HFFc6 (cell line): Measurements from ENCODE around the gene ACACB. TPM values are rescaled to one million over a fixed set of nuclear protein-coding genes. Genes with fewer than 3 reads are reported as not detected.

Source experiments
- DNase-seq: peaks from one replicate; pipeline ENCODE4 v3.0.0-alpha.2; 2018
- H3K27ac Mint-ChIP-seq: 2 replicates; pipeline ENCODE4 v1.8.0; 2020; ENCODE audit warnings: mild to moderate bottlenecking, mixed read lengths
- H3K27me3 Mint-ChIP-seq: 2 replicates; pipeline ENCODE4 v1.8.0; 2021; ENCODE audit warnings: mild to moderate bottlenecking, moderate library complexity, mixed read lengths; ENCODE audit not compliant: insufficient read depth
- H3K36me3 Mint-ChIP-seq: 2 replicates; pipeline ENCODE4 v1.8.0; 2021; ENCODE audit warnings: low read depth, mixed read lengths
- H3K4me1 Mint-ChIP-seq: 2 replicates; pipeline ENCODE4 v1.8.0; 2020; ENCODE audit warnings: low read depth, mixed read lengths
- H3K4me3 Mint-ChIP-seq: 2 replicates; pipeline ENCODE4 v1.8.0; 2020; ENCODE audit warnings: mild to moderate bottlenecking, moderate library complexity, mixed read lengths
- H3K9me3 Mint-ChIP-seq: 2 replicates; pipeline ENCODE4 v1.8.0; 2020; ENCODE audit warnings: mild to moderate bottlenecking, mixed read lengths
- total RNA-seq, 6 experiments: library from RNA; stranded (reverse); fragmentation: NEBNext Ultra II Directional; extraction: Animal tissue kit (Norgen Biotek cat#: 25700); gene quantifications; 2 replicates in 1 of 6; 3 replicates in 5 of 6; pipeline ENCODE4 v1.2.3, GENCODE V29; 2021
- TF ChIP-seq, protein P1 (sequence below): fragments of 200-600 bp; sonication (generic); IDR thresholded peaks from 2 replicates; pipeline ENCODE4 v1.5.0; 2021; ENCODE audit warnings: antibody characterized with exemption, mild to moderate bottlenecking

ACACB gene
- total RNA-seq, 6 experiments from 2014 or later, result 1.0 to 2.1 (median 1.3) TPM

DNA sequence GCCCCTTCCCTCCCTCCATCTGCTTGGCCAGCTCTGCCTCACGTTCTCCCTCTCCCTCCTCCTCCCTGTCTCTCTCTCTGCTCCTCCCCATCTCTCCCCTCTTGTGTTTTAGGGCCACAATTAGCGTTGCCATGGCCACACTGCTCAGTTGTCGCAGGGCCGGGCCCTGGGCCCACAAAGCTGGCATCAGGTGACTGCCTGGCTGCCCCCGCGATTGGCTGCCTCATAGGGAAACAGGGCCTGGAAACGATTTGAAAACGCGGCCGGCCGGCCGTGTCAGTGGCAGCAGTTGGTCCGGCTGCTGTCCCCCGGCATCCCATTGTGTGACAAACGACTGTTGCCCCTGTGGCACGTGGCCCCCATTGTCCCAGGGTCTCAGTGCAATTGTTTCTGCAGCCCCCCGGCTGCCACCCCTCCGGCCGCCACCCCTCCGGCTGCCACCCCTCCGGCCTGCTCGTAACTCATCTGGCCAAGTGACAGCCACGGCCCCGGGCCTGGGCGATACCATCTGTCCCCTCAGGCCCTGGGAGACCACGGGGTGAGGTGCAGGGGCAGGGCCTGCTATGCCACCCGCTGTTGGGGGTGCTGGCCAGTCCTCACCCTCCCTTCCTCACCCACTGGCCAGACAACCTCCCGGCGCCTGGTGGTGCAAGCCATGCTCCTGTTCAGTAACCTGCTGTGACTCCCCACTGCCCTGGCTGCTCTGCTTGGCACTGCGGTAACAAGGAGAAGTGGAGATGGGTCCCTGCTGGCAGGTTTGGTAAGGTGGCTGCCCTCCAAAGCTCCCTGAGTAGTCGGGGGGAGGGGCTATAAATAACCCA, 175.3 kb downstream of the ACACB start:
- no peak overlapping the region for H3K4me3 Mint-ChIP-seq
- peaks cover 28% of the 10 kb centered on the region for H3K27me3 Mint-ChIP-seq
- TF ChIP-seq, protein P1, sequence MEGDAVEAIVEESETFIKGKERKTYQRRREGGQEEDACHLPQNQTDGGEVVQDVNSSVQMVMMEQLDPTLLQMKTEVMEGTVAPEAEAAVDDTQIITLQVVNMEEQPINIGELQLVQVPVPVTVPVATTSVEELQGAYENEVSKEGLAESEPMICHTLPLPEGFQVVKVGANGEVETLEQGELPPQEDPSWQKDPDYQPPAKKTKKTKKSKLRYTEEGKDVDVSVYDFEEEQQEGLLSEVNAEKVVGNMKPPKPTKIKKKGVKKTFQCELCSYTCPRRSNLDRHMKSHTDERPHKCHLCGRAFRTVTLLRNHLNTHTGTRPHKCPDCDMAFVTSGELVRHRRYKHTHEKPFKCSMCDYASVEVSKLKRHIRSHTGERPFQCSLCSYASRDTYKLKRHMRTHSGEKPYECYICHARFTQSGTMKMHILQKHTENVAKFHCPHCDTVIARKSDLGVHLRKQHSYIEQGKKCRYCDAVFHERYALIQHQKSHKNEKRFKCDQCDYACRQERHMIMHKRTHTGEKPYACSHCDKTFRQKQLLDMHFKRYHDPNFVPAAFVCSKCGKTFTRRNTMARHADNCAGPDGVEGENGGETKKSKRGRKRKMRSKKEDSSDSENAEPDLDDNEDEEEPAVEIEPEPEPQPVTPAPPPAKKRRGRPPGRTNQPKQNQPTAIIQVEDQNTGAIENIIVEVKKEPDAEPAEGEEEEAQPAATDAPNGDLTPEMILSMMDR, result no peak
- no peak overlapping the region for H3K27ac Mint-ChIP-seq
- no peaks in the 10 kb centered on the region for H3K36me3 Mint-ChIP-seq
- no peaks in the 10 kb centered on the region for H3K4me1 Mint-ChIP-seq
- no peak for DNase-seq
- no peaks in the 10 kb centered on the region for H3K9me3 Mint-ChIP-seq

DNA sequence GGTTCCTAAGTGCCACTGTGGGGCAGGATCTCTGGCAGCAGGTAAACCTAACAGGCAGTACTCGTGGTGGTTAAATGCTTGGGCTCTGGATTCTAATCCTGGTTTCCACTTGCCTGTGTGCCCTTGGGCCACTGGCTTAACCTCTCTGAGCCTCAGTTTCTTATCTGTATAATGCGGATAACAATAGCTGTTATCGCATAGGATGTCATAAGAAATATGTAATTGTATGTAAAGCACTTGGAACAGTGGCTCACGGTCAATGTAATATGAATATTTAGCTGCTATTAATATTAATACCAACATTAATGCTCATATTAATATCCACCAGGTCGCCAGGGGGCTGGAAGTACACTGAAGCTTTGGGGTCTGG, 175.9 kb downstream of the ACACB start:
- Mint-ChIP-seq H3K27ac (no peak overlapping the region), H3K36me3 (no peaks in the 10 kb centered on the region), H3K9me3 (no peaks in the 10 kb centered on the region), H3K4me1 (no peaks in the 10 kb centered on the region), H3K27me3 (peaks cover 32% of the 10 kb centered on the region), H3K4me3 (no peak overlapping the region)
- no peak for DNase-seq
- TF ChIP-seq, protein P1, result no peak

DNA sequence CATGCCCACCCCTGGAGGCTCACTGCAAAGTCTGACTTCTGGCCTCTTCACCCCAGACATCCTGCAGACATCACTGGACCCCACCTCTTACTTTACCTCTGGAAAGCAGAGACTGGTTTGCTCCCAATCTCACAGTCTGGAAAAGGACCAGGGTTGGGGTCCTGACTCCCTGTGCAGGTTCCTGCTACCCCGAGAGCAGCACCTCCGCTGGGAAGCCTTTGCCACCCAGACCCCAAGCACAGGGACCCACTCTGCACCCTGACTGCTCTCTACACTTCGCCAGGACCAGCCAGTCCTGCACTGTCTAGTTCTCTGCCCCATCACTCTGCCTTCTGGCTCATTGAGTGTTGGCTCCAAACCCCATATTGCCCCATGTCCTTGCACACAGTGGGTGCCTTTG, 176.7 kb downstream of the ACACB start:
- Mint-ChIP-seq H3K4me3 (no peak overlapping the region), H3K4me1 (no peaks in the 10 kb centered on the region), H3K36me3 (no peaks in the 10 kb centered on the region), H3K27ac (no peak overlapping the region), H3K9me3 (no peaks in the 10 kb centered on the region), H3K27me3 (peaks cover 36% of the 10 kb centered on the region)
- no peak for DNase-seq
- TF ChIP-seq, protein P1, result no peak

DNA sequence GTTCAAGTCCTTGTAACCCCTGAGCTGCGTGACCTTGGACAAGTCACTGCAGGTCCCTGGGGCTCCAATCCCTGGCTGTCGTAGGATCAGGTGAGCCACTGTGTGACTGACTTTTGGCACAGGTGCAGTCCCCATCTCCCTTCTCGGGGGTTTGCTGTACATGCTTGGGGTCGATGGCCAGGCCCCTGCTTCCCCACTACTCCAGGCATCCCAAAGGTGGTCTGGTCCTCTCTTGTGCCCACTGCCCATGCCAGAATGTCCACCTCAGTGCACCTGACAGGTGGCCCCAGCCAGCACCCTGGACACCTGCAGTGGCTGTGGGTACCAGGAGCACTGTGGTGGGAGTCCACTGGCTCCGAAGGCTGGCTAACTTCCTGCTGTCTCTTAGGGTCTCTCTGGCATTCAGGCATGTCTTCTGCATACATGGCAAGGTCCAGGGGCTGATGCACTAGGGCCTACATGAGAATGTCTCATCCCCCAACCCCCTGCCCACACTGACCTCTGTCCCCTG, 178.0 kb downstream of the ACACB start:
- TF ChIP-seq, protein P1, result no peak
- Mint-ChIP-seq H3K4me1 (no peaks in the 10 kb centered on the region), H3K27me3 (peaks cover 32% of the 10 kb centered on the region)

DNA sequence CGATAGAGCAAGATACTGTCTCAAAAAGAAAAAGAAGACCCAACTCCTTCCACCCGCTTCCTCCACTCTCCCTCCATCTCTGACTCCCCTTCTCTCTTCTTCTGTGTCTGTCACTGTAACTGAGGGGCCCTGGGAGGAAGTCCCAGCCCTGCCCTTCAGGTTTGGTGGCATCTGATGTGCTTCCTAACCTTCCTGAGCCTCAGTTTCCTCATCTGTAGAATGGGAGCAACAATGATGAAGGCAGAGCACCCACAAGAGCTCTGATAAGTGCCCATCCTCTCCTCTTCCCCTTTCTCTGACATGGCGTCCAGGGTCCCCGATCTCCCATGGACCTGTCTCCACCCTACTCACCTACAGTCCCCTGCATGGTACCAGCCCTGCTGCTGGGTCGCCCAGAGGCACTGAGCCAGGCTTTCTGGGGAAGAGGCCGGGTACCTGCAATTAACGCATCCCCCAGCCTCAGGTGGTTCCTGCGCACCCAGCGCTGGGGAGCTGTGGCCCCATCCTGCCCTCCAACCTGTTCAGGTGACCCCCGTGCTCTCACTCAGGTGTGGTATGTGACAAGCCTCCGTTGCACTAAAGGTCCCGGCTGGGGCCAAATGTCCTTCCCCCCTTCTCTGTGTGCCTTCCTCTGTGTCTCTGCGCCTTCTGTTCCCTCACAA, 179.5 kb downstream of the ACACB start:
- H3K9me3 Mint-ChIP-seq, result no peaks in the 10 kb centered on the region
- DNase-seq, result no peak
- peaks cover 27% of the 10 kb centered on the region for H3K27me3 Mint-ChIP-seq
- TF ChIP-seq, protein P1, result no peak
- H3K4me3 Mint-ChIP-seq, result no peak overlapping the region
- no peaks in the 10 kb centered on the region for H3K36me3 Mint-ChIP-seq
- H3K27ac Mint-ChIP-seq, result no peak overlapping the region
- H3K4me1 Mint-ChIP-seq, result no peaks in the 10 kb centered on the region

More for the DNA sequence above, 178.0 kb downstream of the ACACB start:
- H3K27ac Mint-ChIP-seq, result no peak overlapping the region
- DNase-seq, result no peak
- H3K4me3 Mint-ChIP-seq, result no peak overlapping the region
- H3K36me3 Mint-ChIP-seq, result no peaks in the 10 kb centered on the region
- no peaks in the 10 kb centered on the region for H3K9me3 Mint-ChIP-seq
